ENCODE results near the gene BDH2.

Gene BDH2

GRCh38 chr4:103105558-103106356 lies 6.1 kb upstream of the BDH2 start:
- no peaks in the 10 kb centered on the region for H3K9me3 ChIP-seq (ENCODE audit: control insufficient read depth, low read length)
- no peak overlapping the region for H3K4me3 ChIP-seq (ENCODE audit: insufficient read depth, low read depth, low read length, poor library complexity, severe bottlenecking)
- H3K27me3 ChIP-seq (replicated peaks; ENCODE audit: control insufficient read depth, insufficient read depth, low read length, poor library complexity, severe bottlenecking), result no peaks in the 10 kb centered on the region
- no peak overlapping the region for H3K27ac ChIP-seq (ENCODE audit: insufficient read depth, low read length, poor library complexity, severe bottlenecking)
- H3K36me3 ChIP-seq (ENCODE audit: control insufficient read depth, insufficient read depth, low read length), result no peaks in the 10 kb centered on the region
- no peaks in the 10 kb centered on the region for H3K4me1 ChIP-seq (ENCODE audit: control insufficient read depth, insufficient read depth, low read length, poor library complexity, severe bottlenecking)
- no peak for DNase-seq

- DNase-seq, result no peak
- H3K4me1 ChIP-seq (ENCODE audit: control insufficient read depth, insufficient read depth, low read length, poor library complexity, severe bottlenecking), result no peaks in the 10 kb centered on the region
- H3K27ac ChIP-seq (ENCODE audit: insufficient read depth, low read length, poor library complexity, severe bottlenecking), result no peak overlapping the region
- no peaks in the 10 kb centered on the region for H3K9me3 ChIP-seq (ENCODE audit: control insufficient read depth, low read length)
- H3K4me3 ChIP-seq (ENCODE audit: insufficient read depth, low read depth, low read length, poor library complexity, severe bottlenecking), result no peak overlapping the region
- no peaks in the 10 kb centered on the region for H3K36me3 ChIP-seq (ENCODE audit: control insufficient read depth, insufficient read depth, low read length)
- no peaks in the 10 kb centered on the region for H3K27me3 ChIP-seq (replicated peaks; ENCODE audit: control insufficient read depth, insufficient read depth, low read length, poor library complexity, severe bottlenecking)
Observed at GRCh38 chr4:103104886-103105285, 5.3 kb upstream of the BDH2 start.

- no peak for DNase-seq
- H3K27ac ChIP-seq (ENCODE audit: insufficient read depth, low read length, poor library complexity, severe bottlenecking), result no peak overlapping the region
- H3K9me3 ChIP-seq (ENCODE audit: control insufficient read depth, low read length), result no peaks in the 10 kb centered on the region
- no peaks in the 10 kb centered on the region for H3K27me3 ChIP-seq (replicated peaks; ENCODE audit: control insufficient read depth, insufficient read depth, low read length, poor library complexity, severe bottlenecking)
- no peaks in the 10 kb centered on the region for H3K36me3 ChIP-seq (ENCODE audit: control insufficient read depth, insufficient read depth, low read length)
- H3K4me3 ChIP-seq (ENCODE audit: insufficient read depth, low read depth, low read length, poor library complexity, severe bottlenecking), result no peak overlapping the region
- H3K4me1 ChIP-seq (ENCODE audit: control insufficient read depth, insufficient read depth, low read length, poor library complexity, severe bottlenecking), result no peaks in the 10 kb centered on the region
Observed at GRCh38 chr4:103100691-103101090, 1.1 kb upstream of the BDH2 start.

GRCh38 chr4:103098756-103099440 lies 736 bp downstream of the BDH2 start:
- no peak for DNase-seq
- no peaks in the 10 kb centered on the region for H3K4me1 ChIP-seq (ENCODE audit: control insufficient read depth, insufficient read depth, low read length, poor library complexity, severe bottlenecking)
- no peaks in the 10 kb centered on the region for H3K9me3 ChIP-seq (ENCODE audit: control insufficient read depth, low read length)
- no peaks in the 10 kb centered on the region for H3K27me3 ChIP-seq (replicated peaks; ENCODE audit: control insufficient read depth, insufficient read depth, low read length, poor library complexity, severe bottlenecking)
- H3K4me3 ChIP-seq (ENCODE audit: insufficient read depth, low read depth, low read length, poor library complexity, severe bottlenecking), result peak overlapping the region; percentile 41
- H3K36me3 ChIP-seq (ENCODE audit: control insufficient read depth, insufficient read depth, low read length), result no peaks in the 10 kb centered on the region
- no peak overlapping the region for H3K27ac ChIP-seq (ENCODE audit: insufficient read depth, low read length, poor library complexity, severe bottlenecking)

GRCh38 chr4:103098341-103098740 lies 1.3 kb downstream of the BDH2 start:
- no peak overlapping the region for H3K4me3 ChIP-seq (ENCODE audit: insufficient read depth, low read depth, low read length, poor library complexity, severe bottlenecking)
- no peaks in the 10 kb centered on the region for H3K36me3 ChIP-seq (ENCODE audit: control insufficient read depth, insufficient read depth, low read length)
- H3K9me3 ChIP-seq (ENCODE audit: control insufficient read depth, low read length), result no peaks in the 10 kb centered on the region
- no peak for DNase-seq
- H3K4me1 ChIP-seq (ENCODE audit: control insufficient read depth, insufficient read depth, low read length, poor library complexity, severe bottlenecking), result no peaks in the 10 kb centered on the region
- no peak overlapping the region for H3K27ac ChIP-seq (ENCODE audit: insufficient read depth, low read length, poor library complexity, severe bottlenecking)
- H3K27me3 ChIP-seq (replicated peaks; ENCODE audit: control insufficient read depth, insufficient read depth, low read length, poor library complexity, severe bottlenecking), result no peaks in the 10 kb centered on the region

- Histone ChIP-seq H3K4me1 (ENCODE audit: control insufficient read depth, insufficient read depth, low read length, poor library complexity, severe bottlenecking) (no peaks in the 10 kb centered on the region), H3K27ac (ENCODE audit: insufficient read depth, low read length, poor library complexity, severe bottlenecking) (no peak overlapping the region), H3K27me3 (replicated peaks; ENCODE audit: control insufficient read depth, insufficient read depth, low read length, poor library complexity, severe bottlenecking) (no peaks in the 10 kb centered on the region), H3K4me3 (ENCODE audit: insufficient read depth, low read depth, low read length, poor library complexity, severe bottlenecking) (no peak overlapping the region), H3K9me3 (ENCODE audit: control insufficient read depth, low read length) (no peaks in the 10 kb centered on the region), H3K36me3 (ENCODE audit: control insufficient read depth, insufficient read depth, low read length) (no peaks in the 10 kb centered on the region)
- DNase-seq, result no peak
Observed at GRCh38 chr4:103097112-103097511, 2.5 kb downstream of the BDH2 start.

- H3K9me3 ChIP-seq (ENCODE audit: control insufficient read depth, low read length), result no peaks in the 10 kb centered on the region
- H3K27me3 ChIP-seq (replicated peaks; ENCODE audit: control insufficient read depth, insufficient read depth, low read length, poor library complexity, severe bottlenecking), result no peaks in the 10 kb centered on the region
- DNase-seq, result no peak
- H3K36me3 ChIP-seq (ENCODE audit: control insufficient read depth, insufficient read depth, low read length), result peaks cover 4% of the 10 kb centered on the region
- H3K4me3 ChIP-seq (ENCODE audit: insufficient read depth, low read depth, low read length, poor library complexity, severe bottlenecking), result no peak overlapping the region
- no peaks in the 10 kb centered on the region for H3K4me1 ChIP-seq (ENCODE audit: control insufficient read depth, insufficient read depth, low read length, poor library complexity, severe bottlenecking)
- no peak overlapping the region for H3K27ac ChIP-seq (ENCODE audit: insufficient read depth, low read length, poor library complexity, severe bottlenecking)
Observed at GRCh38 chr4:103095080-103095479, 4.6 kb downstream of the BDH2 start.

GRCh38 chr4:103092245-103092644 lies 7.4 kb downstream of the BDH2 start:
- Histone ChIP-seq H3K27me3 (replicated peaks; ENCODE audit: control insufficient read depth, insufficient read depth, low read length, poor library complexity, severe bottlenecking) (no peaks in the 10 kb centered on the region), H3K36me3 (ENCODE audit: control insufficient read depth, insufficient read depth, low read length) (peaks cover 23% of the 10 kb centered on the region), H3K4me1 (ENCODE audit: control insufficient read depth, insufficient read depth, low read length, poor library complexity, severe bottlenecking) (no peaks in the 10 kb centered on the region), H3K27ac (ENCODE audit: insufficient read depth, low read length, poor library complexity, severe bottlenecking) (no peak overlapping the region), H3K4me3 (ENCODE audit: insufficient read depth, low read depth, low read length, poor library complexity, severe bottlenecking) (no peak overlapping the region), H3K9me3 (ENCODE audit: control insufficient read depth, low read length) (no peaks in the 10 kb centered on the region)
- DNase-seq, result no peak

- H3K36me3 ChIP-seq (ENCODE audit: control insufficient read depth, insufficient read depth, low read length), result peaks cover 27% of the 10 kb centered on the region
- DNase-seq, result peak in 2 of 3 donors; percentile 2 to 29
- no peak overlapping the region for H3K27ac ChIP-seq (ENCODE audit: insufficient read depth, low read length, poor library complexity, severe bottlenecking)
- no peaks in the 10 kb centered on the region for H3K9me3 ChIP-seq (ENCODE audit: control insufficient read depth, low read length)
- H3K4me1 ChIP-seq (ENCODE audit: control insufficient read depth, insufficient read depth, low read length, poor library complexity, severe bottlenecking), result no peaks in the 10 kb centered on the region
- H3K4me3 ChIP-seq (ENCODE audit: insufficient read depth, low read depth, low read length, poor library complexity, severe bottlenecking), result no peak overlapping the region
- H3K27me3 ChIP-seq (replicated peaks; ENCODE audit: control insufficient read depth, insufficient read depth, low read length, poor library complexity, severe bottlenecking), result no peaks in the 10 kb centered on the region
Observed at GRCh38 chr4:103091601-103092223, 7.9 kb downstream of the BDH2 start.

GRCh38 chr4:103089481-103089880 lies 10.2 kb downstream of the BDH2 start:
- DNase-seq, result no peak
- Histone ChIP-seq H3K27ac (ENCODE audit: insufficient read depth, low read length, poor library complexity, severe bottlenecking) (no peak overlapping the region), H3K4me1 (ENCODE audit: control insufficient read depth, insufficient read depth, low read length, poor library complexity, severe bottlenecking) (no peaks in the 10 kb centered on the region), H3K9me3 (ENCODE audit: control insufficient read depth, low read length) (no peaks in the 10 kb centered on the region), H3K27me3 (replicated peaks; ENCODE audit: control insufficient read depth, insufficient read depth, low read length, poor library complexity, severe bottlenecking) (no peaks in the 10 kb centered on the region), H3K4me3 (ENCODE audit: insufficient read depth, low read depth, low read length, poor library complexity, severe bottlenecking) (no peak overlapping the region), H3K36me3 (ENCODE audit: control insufficient read depth, insufficient read depth, low read length) (peaks cover 27% of the 10 kb centered on the region)

Measured in effector memory CD4-positive, alpha-beta T cell (primary cell).